Vagina (tissue), 2 donors: ENCODE results near the gene KCTD16.

Experiments
- CTCF ChIP-seq, 3 experiments: fragments of 450-650 bp in 2 of 3; fragments of 200-600 bp in 1 of 3; sonication (generic) in 1 of 3; IDR thresholded peaks; one replicate each; pipeline ENCODE4 v1.5.1; 2017 to 2019; ENCODE audit warnings: antibody characterized with exemption in 3 of 3, mild to moderate bottlenecking in 2 of 3, moderate library complexity in 2 of 3
- POLR2A ChIP-seq, 2 donors: fragments of 450-650 bp; IDR thresholded peaks; one replicate each; pipeline ENCODE4 v1.6.1; 2017; ENCODE audit warnings: antibody characterized with exemption in 2 of 2, mild to moderate bottlenecking in 2 of 2, moderate library complexity in 2 of 2

GRCh38 chr5:144144956-144145751 lies 25.5 kb upstream of the KCTD16 start:
- no peak for TF ChIP-seq CTCF (IDR thresholded peaks at IDR 0.05)
- TF ChIP-seq POLR2A (IDR thresholded peaks at IDR 0.05), result no peak
